Endodermal cell (in vitro differentiated cells): ENCODE data around the gene ZBTB7C. TPM values are rescaled to one million over a fixed set of nuclear protein-coding genes. Genes with fewer than 3 reads are reported as not detected.

Experiments used
- DNase-seq: peaks from one replicate; pipeline ENCODE4 v3.0.0-alpha.2; 2017
- H3K27ac ChIP-seq: 2 replicates; pipeline ENCODE4 v1.5.1; 2013; ENCODE audit warnings: mild to moderate bottlenecking, low read depth, low read length, moderate library complexity
- H3K27me3 ChIP-seq: 2 replicates; pipeline ENCODE4 v1.6.1; 2013; ENCODE audit warnings: mild to moderate bottlenecking, low read length, moderate library complexity; ENCODE audit not compliant: insufficient read depth, control insufficient read depth, poor library complexity, severe bottlenecking
- H3K36me3 ChIP-seq: 2 replicates; pipeline ENCODE4 v1.7.0; 2013; ENCODE audit warnings: mild to moderate bottlenecking, low read length, moderate library complexity; ENCODE audit not compliant: control insufficient read depth, insufficient read depth
- H3K4me1 ChIP-seq: one replicate; pipeline ENCODE4 v1.7.0; 2013; ENCODE audit warnings: low read length; ENCODE audit not compliant: control insufficient read depth, insufficient read depth
- H3K4me3 ChIP-seq: 2 replicates; pipeline ENCODE4 v1.5.1; 2013; ENCODE audit warnings: mild to moderate bottlenecking, low read length, moderate library complexity
- H3K9ac ChIP-seq: 2 replicates; pipeline ENCODE4 v1.6.1; 2013; ENCODE audit warnings: mild to moderate bottlenecking, low read length, moderate library complexity; ENCODE audit not compliant: poor library complexity, severe bottlenecking; ENCODE audit errors: extremely low read depth
- H3K9me3 ChIP-seq: 2 replicates; pipeline ENCODE4 v1.6.1; 2013; ENCODE audit warnings: mild to moderate bottlenecking, low read length, moderate library complexity; ENCODE audit not compliant: control insufficient read depth
- H3K27ac Mint-ChIP-seq: 2 replicates; pipeline ENCODE4 v1.8.0; 2020; ENCODE audit warnings: mixed read lengths
- H3K27me3 Mint-ChIP-seq: 2 replicates; pipeline ENCODE4 v1.8.0; 2021; ENCODE audit warnings: mild to moderate bottlenecking, mixed read lengths; ENCODE audit not compliant: insufficient read depth
- H3K36me3 Mint-ChIP-seq: 2 replicates; pipeline ENCODE4 v1.8.0; 2020; ENCODE audit warnings: low read depth, mixed read lengths
- H3K4me1 Mint-ChIP-seq: 2 replicates; pipeline ENCODE4 v1.8.0; 2020; ENCODE audit warnings: mixed read lengths
- H3K4me3 Mint-ChIP-seq: 2 replicates; pipeline ENCODE4 v1.8.0; 2020; ENCODE audit warnings: mild to moderate bottlenecking, moderate library complexity, mixed read lengths
- H3K9me3 Mint-ChIP-seq: 2 replicates; pipeline ENCODE4 v1.8.0; 2020; ENCODE audit warnings: mild to moderate bottlenecking, mixed read lengths
- WGBS, 2 experiments: methylation state at CpG; one replicate each; pipeline versions ENCODE4 v1.1.5 to v1.1.7; 2013; ENCODE audit warnings: missing lambda C conversion rate in 2 of 2, mixed read lengths in 1 of 2; ENCODE audit not compliant: insufficient coverage in 1 of 2, insufficient read length in 1 of 2; 5-methylcytosine and 5-hydroxymethylcytosine counted together
- total RNA-seq, 2 donors: library from RNA; stranded (reverse); fragmentation: NEBNext Ultra II Directional in 1 of 2; extraction: Animal tissue kit (Norgen Biotek cat#: 25700) in 1 of 2; gene quantifications; 2 replicates in 1 of 2; 3 replicates in 1 of 2; pipeline ENCODE4 v1.2.1, GENCODE V29; 2021
- TF ChIP-seq, protein P1 (sequence below): fragments of 200-600 bp; sonication (generic); conservative IDR thresholded peaks from 2 replicates; pipeline ENCODE4 v1.5.0; 2021; ENCODE audit warnings: antibody characterized with exemption, mild to moderate bottlenecking

Gene ZBTB7C
- total RNA-seq, 2 donors from 2014 or later = 0.31 to 0.62 TPM

DNA sequence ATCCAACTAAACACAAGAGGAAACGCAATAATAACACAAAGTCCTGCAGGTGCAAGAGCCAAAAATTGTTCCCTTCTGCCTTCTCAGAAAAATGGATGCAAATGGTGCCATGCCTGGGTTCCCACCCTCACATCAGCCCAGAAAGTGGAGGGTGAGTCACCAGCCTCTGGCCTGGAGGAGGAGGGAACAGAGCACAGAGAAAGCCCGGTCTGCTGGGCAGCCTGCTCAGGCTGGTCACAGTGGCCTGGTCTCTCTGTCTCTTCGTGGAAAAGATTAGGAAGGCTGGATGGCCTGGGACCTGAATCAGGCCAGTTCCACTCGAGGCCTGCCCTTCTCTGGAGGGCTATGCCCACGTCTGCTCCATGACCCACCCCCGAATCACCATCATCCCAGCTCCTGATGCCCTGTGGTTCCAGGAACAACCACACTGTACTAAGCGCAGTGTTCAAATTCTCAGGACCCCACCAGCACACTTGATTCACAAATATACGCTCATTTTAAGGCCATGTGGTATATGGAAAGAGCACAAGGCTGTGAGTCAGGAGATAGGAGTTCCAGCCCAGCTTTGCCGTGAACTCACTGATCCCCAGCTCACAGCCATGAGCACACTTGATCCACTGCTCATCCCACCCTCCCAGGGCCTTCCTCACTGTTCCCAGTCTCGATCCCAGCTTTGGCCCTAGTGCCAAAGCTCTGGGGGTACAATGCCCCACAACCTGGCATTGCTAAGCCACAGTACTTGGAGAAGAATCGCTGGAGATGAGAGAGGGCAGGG is 82.1 kb downstream of the ZBTB7C start:
- no peak overlapping the region for H3K9ac ChIP-seq
- no peaks in the 10 kb centered on the region for H3K9me3 ChIP-seq
- no peak overlapping the region for H3K4me3 ChIP-seq
- no peak overlapping the region for H3K27ac ChIP-seq
- H3K27ac Mint-ChIP-seq = no peak overlapping the region
- H3K4me3 Mint-ChIP-seq = no peak overlapping the region
- H3K36me3 ChIP-seq = no peaks in the 10 kb centered on the region
- peaks cover 4% of the 10 kb centered on the region for H3K4me1 ChIP-seq
- TF ChIP-seq, protein P1, sequence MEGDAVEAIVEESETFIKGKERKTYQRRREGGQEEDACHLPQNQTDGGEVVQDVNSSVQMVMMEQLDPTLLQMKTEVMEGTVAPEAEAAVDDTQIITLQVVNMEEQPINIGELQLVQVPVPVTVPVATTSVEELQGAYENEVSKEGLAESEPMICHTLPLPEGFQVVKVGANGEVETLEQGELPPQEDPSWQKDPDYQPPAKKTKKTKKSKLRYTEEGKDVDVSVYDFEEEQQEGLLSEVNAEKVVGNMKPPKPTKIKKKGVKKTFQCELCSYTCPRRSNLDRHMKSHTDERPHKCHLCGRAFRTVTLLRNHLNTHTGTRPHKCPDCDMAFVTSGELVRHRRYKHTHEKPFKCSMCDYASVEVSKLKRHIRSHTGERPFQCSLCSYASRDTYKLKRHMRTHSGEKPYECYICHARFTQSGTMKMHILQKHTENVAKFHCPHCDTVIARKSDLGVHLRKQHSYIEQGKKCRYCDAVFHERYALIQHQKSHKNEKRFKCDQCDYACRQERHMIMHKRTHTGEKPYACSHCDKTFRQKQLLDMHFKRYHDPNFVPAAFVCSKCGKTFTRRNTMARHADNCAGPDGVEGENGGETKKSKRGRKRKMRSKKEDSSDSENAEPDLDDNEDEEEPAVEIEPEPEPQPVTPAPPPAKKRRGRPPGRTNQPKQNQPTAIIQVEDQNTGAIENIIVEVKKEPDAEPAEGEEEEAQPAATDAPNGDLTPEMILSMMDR = no peak
- H3K27me3 Mint-ChIP-seq = peaks cover 4% of the 10 kb centered on the region
- no peaks in the 10 kb centered on the region for H3K36me3 Mint-ChIP-seq
- WGBS, 2 experiments = 85 to 89% methylated on average over 3 to 11 of the region's 11 CpGs
- no peak for DNase-seq
- H3K4me1 Mint-ChIP-seq = peaks cover 10% of the 10 kb centered on the region
- no peaks in the 10 kb centered on the region for H3K27me3 ChIP-seq
- no peaks in the 10 kb centered on the region for H3K9me3 Mint-ChIP-seq

DNA sequence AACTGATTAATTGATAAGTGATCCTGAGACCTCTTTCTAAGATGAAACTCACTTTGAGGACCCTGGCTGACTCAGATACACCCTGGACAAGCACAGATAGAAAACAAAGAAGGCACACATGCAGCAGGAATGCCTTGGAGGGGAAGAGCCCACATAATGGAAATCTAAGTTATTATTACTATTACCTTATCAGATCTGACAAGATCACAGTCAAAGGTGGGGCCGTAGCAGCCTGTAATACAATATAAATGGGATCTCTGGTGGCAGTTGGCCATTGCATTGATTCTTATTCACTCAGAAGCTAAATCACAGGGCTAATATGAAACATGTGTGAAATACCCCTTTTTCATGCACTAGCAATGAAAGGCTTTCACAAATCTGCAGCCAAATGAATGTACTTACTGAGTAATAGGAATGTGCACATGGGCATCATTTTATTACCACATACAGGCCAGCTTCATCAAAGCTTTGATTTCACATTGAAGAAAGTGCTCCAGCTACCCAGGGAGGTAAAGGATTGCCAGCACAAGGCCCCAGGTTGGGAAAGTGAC is 84.0 kb downstream of the ZBTB7C start:
- WGBS, 2 experiments = 83 to 89% methylated on average over 1 of the region's 1 CpG
- no peak overlapping the region for H3K27ac Mint-ChIP-seq
- no peak for DNase-seq
- no peaks in the 10 kb centered on the region for H3K27me3 ChIP-seq
- H3K9me3 Mint-ChIP-seq = no peaks in the 10 kb centered on the region
- no peak overlapping the region for H3K9ac ChIP-seq
- no peak overlapping the region for H3K27ac ChIP-seq
- TF ChIP-seq, protein P1 = no peak
- H3K36me3 ChIP-seq = no peaks in the 10 kb centered on the region
- H3K4me1 ChIP-seq = peaks cover 7% of the 10 kb centered on the region
- H3K4me3 Mint-ChIP-seq = no peak overlapping the region
- no peaks in the 10 kb centered on the region for H3K36me3 Mint-ChIP-seq
- H3K27me3 Mint-ChIP-seq = peaks cover 2% of the 10 kb centered on the region
- H3K4me1 Mint-ChIP-seq = peaks cover 22% of the 10 kb centered on the region
- no peak overlapping the region for H3K4me3 ChIP-seq
- H3K9me3 ChIP-seq = no peaks in the 10 kb centered on the region

DNA sequence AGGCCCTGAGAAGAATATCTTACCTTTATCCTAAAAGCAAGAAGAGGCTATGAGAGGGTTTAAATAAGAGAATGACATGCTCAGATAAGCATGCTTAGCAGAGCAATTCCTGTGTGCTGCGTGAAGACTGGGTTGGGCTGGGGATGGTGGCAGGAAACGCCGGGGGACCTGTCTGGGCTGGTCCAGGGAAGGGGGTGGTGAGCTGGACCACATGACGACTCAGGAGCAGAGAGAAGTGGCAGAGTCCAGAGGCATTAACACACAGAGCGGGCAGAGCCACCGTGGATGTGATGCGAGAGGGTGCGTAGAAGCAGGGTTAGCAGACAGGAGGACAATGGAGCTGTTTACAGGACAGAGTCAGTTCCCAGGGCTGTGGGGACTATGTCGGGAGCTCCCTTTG is 84.5 kb downstream of the ZBTB7C start:
- TF ChIP-seq, protein P1 = no peak
- H3K9ac ChIP-seq = no peak overlapping the region

More for the DNA sequence above, 84.5 kb downstream of the ZBTB7C start:
- H3K4me3 Mint-ChIP-seq = no peak overlapping the region
- H3K27ac Mint-ChIP-seq = no peak overlapping the region
- Histone ChIP-seq H3K27me3 (no peaks in the 10 kb centered on the region), H3K4me1 (peaks cover 8% of the 10 kb centered on the region), H3K4me3 (no peak overlapping the region), H3K9me3 (no peaks in the 10 kb centered on the region), H3K36me3 (no peaks in the 10 kb centered on the region), H3K27ac (no peak overlapping the region)
- no peaks in the 10 kb centered on the region for H3K36me3 Mint-ChIP-seq
- H3K9me3 Mint-ChIP-seq = no peaks in the 10 kb centered on the region
- H3K27me3 Mint-ChIP-seq = peaks cover 2% of the 10 kb centered on the region
- peaks cover 28% of the 10 kb centered on the region for H3K4me1 Mint-ChIP-seq
- DNase-seq = no peak
- 88 to 91% methylated on average over 9 of the region's 9 CpGs for WGBS, 2 experiments
